Astrocyte of the cerebellum (primary cell): ENCODE results near the gene AGPAT3.

Source experiments
- DNase-seq: peaks from one replicate; pipeline ENCODE4 v3.0.0-alpha.2; 2011; ENCODE audit warnings: low read depth
- H3K4me3 ChIP-seq: 2 replicates; pipeline ENCODE4 v1.5.1; 2011; ENCODE audit warnings: mild to moderate bottlenecking, low read depth, low read length, moderate library complexity
- CTCF ChIP-seq: IDR thresholded peaks from 2 replicates; pipeline ENCODE4 v1.5.1; 2012; ENCODE audit warnings: low read length, low read depth, moderate library complexity, mild to moderate bottlenecking; ENCODE audit errors: missing control alignments
- in situ Hi-C: cut with HindIII; loops from 2 replicates; pipeline ENCODE4 v1.10.0; 2017; ENCODE audit warnings: low sequenced_read_pairs

The AGPAT3 gene

GRCh38 chr21:44005071-44005470, 140.0 kb downstream of the AGPAT3 start:
- in situ Hi-C loops, result no loop called here
- TF ChIP-seq CTCF, result no peak

GRCh38 chr21:44005593-44005992, 140.6 kb downstream of the AGPAT3 start:
- DNase-seq, result no peak
- TF ChIP-seq CTCF, result no peak

More at GRCh38 chr21:44005071-44005470, 140.0 kb downstream of the AGPAT3 start:
- no peak overlapping the region for H3K4me3 ChIP-seq
- DNase-seq, result no peak

DNA sequence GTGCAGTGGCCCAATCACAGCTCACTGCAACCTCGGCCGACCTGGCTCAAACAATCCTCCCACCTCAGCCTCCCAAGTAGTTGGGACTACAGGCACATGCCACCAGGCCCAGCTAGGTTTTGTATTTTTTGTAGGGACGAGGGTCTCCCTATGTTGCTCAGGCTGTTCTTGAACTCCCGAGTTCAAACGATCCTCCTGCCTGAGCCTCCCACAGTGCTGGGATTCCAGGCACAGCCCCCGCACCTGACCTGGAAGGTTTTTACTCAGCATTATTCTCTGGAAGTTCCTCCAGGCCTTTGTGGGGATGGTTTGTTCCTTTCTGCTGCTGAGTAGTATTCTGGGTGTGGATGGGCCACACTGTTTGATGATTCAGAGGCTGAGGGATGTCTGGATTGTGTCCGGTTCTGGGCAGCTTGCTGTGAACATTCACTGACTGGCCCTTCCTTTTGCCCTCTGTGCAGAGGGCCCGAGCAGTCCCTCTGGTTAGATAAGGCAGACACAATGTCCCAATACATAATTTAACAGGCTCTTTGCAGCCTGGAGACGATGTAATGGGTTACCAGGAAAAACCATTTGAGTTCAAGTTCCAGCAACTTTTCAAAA, 141.1 kb downstream of the AGPAT3 start:
- H3K4me3 ChIP-seq, result no peak overlapping the region
- in situ Hi-C loops, result no loop called here
- peak; percentile 48 for DNase-seq
- no peak for TF ChIP-seq CTCF

More at GRCh38 chr21:44005593-44005992, 140.6 kb downstream of the AGPAT3 start:
- H3K4me3 ChIP-seq, result no peak overlapping the region
- in situ Hi-C loops, result no loop called here

- no peak for DNase-seq
- in situ Hi-C loops, result no loop called here
- TF ChIP-seq CTCF, result no peak
- H3K4me3 ChIP-seq, result no peak overlapping the region
Measured at GRCh38 chr21:44006656-44007055, 141.6 kb downstream of the AGPAT3 start.

DNA sequence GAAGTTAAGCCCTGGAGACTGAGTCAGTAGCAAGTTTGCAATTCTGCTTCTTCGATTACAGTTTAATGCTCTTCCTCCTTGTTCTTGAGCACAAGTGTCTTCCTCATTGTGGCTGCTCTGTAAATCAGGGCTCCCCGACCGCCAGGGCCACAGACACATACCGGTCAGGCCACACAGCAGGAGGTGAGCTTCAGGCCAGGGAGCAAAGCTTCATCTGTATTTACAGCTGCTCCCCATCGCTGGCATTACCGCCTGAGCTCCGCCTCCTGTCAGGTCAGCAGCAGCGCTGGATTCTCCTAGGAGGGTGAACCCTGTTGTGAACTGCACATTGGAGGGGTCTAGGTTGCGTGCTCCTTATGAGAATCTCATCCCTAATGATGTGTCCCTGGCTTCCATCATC, 145.4 kb downstream of the AGPAT3 start:
- TF ChIP-seq CTCF, result no peak
- in situ Hi-C loops, result loop anchor here (5.0 kb wide), 1 partner anchor 98 kb away; no protein-coding TSS in a partner anchor
- no peak for DNase-seq
- no peak overlapping the region for H3K4me3 ChIP-seq

GRCh38 chr21:44011123-44011522, 146.1 kb downstream of the AGPAT3 start:
- TF ChIP-seq CTCF, result no peak
- no peak for DNase-seq
- in situ Hi-C loops, result loop anchor here (5.0 kb wide), 1 partner anchor 99 kb away; no protein-coding TSS in a partner anchor
- H3K4me3 ChIP-seq, result peak overlapping the region; percentile 74
